Measurements from ENCODE around the gene GRAP2.

The GRAP2 gene

DNA sequence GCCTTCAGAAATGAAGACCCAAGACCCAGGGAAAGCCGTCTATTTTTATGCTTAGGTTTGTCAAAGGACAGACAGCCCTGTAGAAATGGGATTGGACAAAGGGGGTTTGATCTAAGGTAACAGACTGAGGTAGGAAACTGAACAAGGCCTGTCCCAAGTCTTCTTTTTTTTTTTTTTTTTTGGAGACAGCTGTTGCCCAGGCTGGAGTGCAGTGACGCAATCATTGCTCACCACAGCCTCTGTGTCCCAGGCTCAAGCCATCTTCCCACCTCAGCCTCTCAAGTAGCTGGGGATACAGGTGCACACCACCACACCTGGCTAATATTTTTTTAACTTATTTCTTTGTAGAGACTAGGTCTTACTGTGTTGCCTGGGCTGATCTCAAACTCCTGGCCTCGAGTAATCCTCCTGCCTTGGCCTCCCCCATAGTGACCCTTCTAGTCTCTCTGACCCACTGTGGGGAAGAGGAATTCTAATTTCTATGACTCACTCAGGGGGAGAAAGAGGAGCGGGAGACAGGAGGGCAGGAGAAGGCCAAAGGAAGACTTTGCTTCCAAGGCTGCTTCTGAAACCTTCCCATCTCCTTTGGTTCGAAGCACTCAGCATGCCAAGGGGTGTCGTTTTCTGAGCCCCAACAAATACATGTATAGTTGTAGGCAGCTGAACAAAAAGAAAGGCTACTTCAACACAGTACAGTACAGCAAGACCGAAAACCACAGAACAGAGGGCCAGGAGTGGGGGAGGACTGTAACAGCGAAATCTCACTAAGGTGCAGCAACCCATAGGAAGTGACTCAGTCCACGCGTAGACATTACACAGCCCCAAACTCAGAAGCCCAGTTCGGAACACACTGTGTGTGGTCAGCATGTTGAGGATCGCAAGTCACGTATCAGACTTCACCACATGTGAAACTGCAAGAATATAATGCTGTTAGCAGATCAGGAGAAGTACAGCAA is 60.2 kb downstream of the GRAP2 start:
- peak; percentile 96 for DNase-seq (ENCODE audit: low read depth)
- in situ Hi-C loops (cut with HindIII; ENCODE audit: low sequenced_read_pairs): no loop called here
- TF ChIP-seq, protein P1, sequence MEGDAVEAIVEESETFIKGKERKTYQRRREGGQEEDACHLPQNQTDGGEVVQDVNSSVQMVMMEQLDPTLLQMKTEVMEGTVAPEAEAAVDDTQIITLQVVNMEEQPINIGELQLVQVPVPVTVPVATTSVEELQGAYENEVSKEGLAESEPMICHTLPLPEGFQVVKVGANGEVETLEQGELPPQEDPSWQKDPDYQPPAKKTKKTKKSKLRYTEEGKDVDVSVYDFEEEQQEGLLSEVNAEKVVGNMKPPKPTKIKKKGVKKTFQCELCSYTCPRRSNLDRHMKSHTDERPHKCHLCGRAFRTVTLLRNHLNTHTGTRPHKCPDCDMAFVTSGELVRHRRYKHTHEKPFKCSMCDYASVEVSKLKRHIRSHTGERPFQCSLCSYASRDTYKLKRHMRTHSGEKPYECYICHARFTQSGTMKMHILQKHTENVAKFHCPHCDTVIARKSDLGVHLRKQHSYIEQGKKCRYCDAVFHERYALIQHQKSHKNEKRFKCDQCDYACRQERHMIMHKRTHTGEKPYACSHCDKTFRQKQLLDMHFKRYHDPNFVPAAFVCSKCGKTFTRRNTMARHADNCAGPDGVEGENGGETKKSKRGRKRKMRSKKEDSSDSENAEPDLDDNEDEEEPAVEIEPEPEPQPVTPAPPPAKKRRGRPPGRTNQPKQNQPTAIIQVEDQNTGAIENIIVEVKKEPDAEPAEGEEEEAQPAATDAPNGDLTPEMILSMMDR (IDR thresholded peaks at IDR 0.05; ENCODE audit: low read depth, low read length, missing control alignments): no peak
- H3K4me3 ChIP-seq (ENCODE audit: low read depth, low read length): no peak overlapping the region

GRCh38 chr22:39962071-39962470 is 61.2 kb downstream of the GRAP2 start:
- DNase-seq (ENCODE audit: low read depth): no peak
- TF ChIP-seq, protein P1 (IDR thresholded peaks at IDR 0.05; ENCODE audit: low read depth, low read length, missing control alignments): no peak
- in situ Hi-C loops (cut with HindIII; ENCODE audit: low sequenced_read_pairs): no loop called here
- no peak overlapping the region for H3K4me3 ChIP-seq (ENCODE audit: low read depth, low read length)

GRCh38 chr22:39965748-39966147 is 64.9 kb downstream of the GRAP2 start:
- no peak overlapping the region for H3K4me3 ChIP-seq (ENCODE audit: low read depth, low read length)
- DNase-seq (ENCODE audit: low read depth): no peak
- TF ChIP-seq, protein P1 (IDR thresholded peaks at IDR 0.05; ENCODE audit: low read depth, low read length, missing control alignments): no peak
- in situ Hi-C loops (cut with HindIII; ENCODE audit: low sequenced_read_pairs): no loop called here

GRCh38 chr22:39966470-39966869 is 65.6 kb downstream of the GRAP2 start:
- in situ Hi-C loops (cut with HindIII; ENCODE audit: low sequenced_read_pairs): no loop called here
- H3K4me3 ChIP-seq (ENCODE audit: low read depth, low read length): no peak overlapping the region
- no peak for DNase-seq (ENCODE audit: low read depth)
- TF ChIP-seq, protein P1 (IDR thresholded peaks at IDR 0.05; ENCODE audit: low read depth, low read length, missing control alignments): no peak

- DNase-seq (ENCODE audit: low read depth): peak; percentile 61
- in situ Hi-C loops (cut with HindIII; ENCODE audit: low sequenced_read_pairs): no loop called here
- H3K4me3 ChIP-seq (ENCODE audit: low read depth, low read length): no peak overlapping the region
- TF ChIP-seq, protein P1 (IDR thresholded peaks at IDR 0.05; ENCODE audit: low read depth, low read length, missing control alignments): no peak
Observed at GRCh38 chr22:39967103-39967829, 66.4 kb downstream of the GRAP2 start.
